ENCODE results near the gene SDR42E1. TPM values are rescaled to one million over a fixed set of nuclear protein-coding genes. Genes with fewer than 3 reads are reported as not detected.

SDR42E1 gene
- total RNA-seq, 1 experiment from 2014 or later = 0.33 TPM

DNA sequence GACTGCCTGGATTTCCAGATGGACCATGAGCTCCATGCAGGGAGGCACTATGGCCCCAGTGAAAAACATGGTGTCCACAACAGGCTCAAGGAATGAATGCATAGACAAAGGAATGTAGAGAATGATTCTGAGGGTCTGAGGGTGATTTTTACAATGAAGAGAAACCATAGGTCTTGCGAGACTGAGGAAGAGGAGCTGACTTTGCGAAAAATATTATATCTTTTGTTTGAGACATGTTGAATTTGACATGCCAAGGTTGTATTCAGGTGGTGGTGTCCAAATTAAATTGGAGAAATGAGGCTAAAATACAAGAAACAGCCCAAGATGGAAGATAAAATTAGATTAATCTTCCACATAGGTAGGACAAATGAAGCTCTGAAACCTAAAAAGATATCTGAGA is 36.5 kb upstream of the SDR42E1 start:
- H3K9me3 ChIP-seq (ENCODE audit: control insufficient read depth, insufficient read depth, low read depth, low read length) = no peaks in the 10 kb centered on the region
- no peaks in the 10 kb centered on the region for H3K36me3 ChIP-seq (ENCODE audit: control insufficient read depth, insufficient read depth, low read length)
- no peaks in the 10 kb centered on the region for H3K4me1 ChIP-seq (ENCODE audit: control insufficient read depth, insufficient read depth, low read length)
- ChIA-PET POLR2A (no interaction called here), CTCF (no interaction called here)
- BruUV-seq (replicated peaks) = no TSS peak
- in situ Hi-C loops (cut with HindIII; ENCODE audit: low pct_unique_long_range_greater_than_20kb, low sequenced_read_pairs) (no loop called here), intact Hi-C loops (cut with micrococcal nuclease; ENCODE audit: unreplicated experiment) (no loop called here)
- no peak for TF ChIP-seq SIN3A (IDR thresholded peaks at IDR 0.05; ENCODE audit: borderline replicate concordance, insufficient read depth, low read depth, low read length)
- no peak for TF ChIP-seq TCF7L2 (IDR thresholded peaks at IDR 0.05; ENCODE audit: low read depth, low read length)
- TF ChIP-seq POLR2AphosphoS5 (IDR thresholded peaks at IDR 0.05; ENCODE audit: low read depth, low read length) = no peak
- TF ChIP-seq, protein P1, sequence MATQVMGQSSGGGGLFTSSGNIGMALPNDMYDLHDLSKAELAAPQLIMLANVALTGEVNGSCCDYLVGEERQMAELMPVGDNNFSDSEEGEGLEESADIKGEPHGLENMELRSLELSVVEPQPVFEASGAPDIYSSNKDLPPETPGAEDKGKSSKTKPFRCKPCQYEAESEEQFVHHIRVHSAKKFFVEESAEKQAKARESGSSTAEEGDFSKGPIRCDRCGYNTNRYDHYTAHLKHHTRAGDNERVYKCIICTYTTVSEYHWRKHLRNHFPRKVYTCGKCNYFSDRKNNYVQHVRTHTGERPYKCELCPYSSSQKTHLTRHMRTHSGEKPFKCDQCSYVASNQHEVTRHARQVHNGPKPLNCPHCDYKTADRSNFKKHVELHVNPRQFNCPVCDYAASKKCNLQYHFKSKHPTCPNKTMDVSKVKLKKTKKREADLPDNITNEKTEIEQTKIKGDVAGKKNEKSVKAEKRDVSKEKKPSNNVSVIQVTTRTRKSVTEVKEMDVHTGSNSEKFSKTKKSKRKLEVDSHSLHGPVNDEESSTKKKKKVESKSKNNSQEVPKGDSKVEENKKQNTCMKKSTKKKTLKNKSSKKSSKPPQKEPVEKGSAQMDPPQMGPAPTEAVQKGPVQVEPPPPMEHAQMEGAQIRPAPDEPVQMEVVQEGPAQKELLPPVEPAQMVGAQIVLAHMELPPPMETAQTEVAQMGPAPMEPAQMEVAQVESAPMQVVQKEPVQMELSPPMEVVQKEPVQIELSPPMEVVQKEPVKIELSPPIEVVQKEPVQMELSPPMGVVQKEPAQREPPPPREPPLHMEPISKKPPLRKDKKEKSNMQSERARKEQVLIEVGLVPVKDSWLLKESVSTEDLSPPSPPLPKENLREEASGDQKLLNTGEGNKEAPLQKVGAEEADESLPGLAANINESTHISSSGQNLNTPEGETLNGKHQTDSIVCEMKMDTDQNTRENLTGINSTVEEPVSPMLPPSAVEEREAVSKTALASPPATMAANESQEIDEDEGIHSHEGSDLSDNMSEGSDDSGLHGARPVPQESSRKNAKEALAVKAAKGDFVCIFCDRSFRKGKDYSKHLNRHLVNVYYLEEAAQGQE (IDR thresholded peaks at IDR 0.05; ENCODE audit: insufficient read depth in 1 of 2, low read depth in 2 of 2, low read length in 1 of 2) = no peak
- TF ChIP-seq CTCF (IDR thresholded peaks at IDR 0.05) = no peak
- H3K4me3 ChIP-seq (ENCODE audit: low read depth in 2 of 2, low read length in 2 of 2) = no peak overlapping the region
- ATAC-seq = no peak
- no peak overlapping the region for H3K27ac ChIP-seq (ENCODE audit: low read length)
- peaks cover 2% of the 10 kb centered on the region; the same call in 1 of the 2 replicates for H3K27me3 ChIP-seq (ENCODE audit: control insufficient read depth, insufficient read depth, low read length)
- DNase-seq (ENCODE audit: low read depth, low spot score) = no peak

DNA sequence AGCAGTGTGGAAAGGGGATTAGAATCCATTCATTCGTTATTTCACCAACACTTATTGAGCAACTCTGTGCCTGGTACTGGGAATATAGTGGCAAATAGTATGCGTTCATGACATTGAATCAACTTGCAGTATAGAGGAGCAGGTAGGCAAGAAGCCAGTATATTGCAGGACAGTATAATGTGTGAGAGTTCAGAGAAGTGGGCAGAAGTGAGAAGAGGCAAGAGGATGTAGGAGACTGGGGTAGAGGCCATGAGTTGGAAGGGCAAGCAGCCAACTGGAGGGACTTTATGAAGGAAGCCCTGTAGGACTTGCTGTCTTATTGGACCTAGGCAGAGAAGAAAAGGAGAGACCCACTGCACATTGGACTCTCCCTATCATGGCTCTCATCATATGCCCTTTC is 36.1 kb upstream of the SDR42E1 start:
- CTCF ChIA-PET = no interaction called here

More for the DNA sequence above, 36.1 kb upstream of the SDR42E1 start:
- no peak for ATAC-seq
- BruUV-seq (replicated peaks) = no TSS peak
- Histone ChIP-seq H3K27ac (ENCODE audit: low read length) (no peak overlapping the region), H3K9me3 (ENCODE audit: control insufficient read depth, insufficient read depth, low read depth, low read length) (no peaks in the 10 kb centered on the region), H3K4me1 (ENCODE audit: control insufficient read depth, insufficient read depth, low read length) (no peaks in the 10 kb centered on the region), H3K4me3 (ENCODE audit: low read depth in 2 of 2, low read length in 2 of 2) (no peak overlapping the region), H3K36me3 (ENCODE audit: control insufficient read depth, insufficient read depth, low read length) (no peaks in the 10 kb centered on the region), H3K27me3 (ENCODE audit: control insufficient read depth, insufficient read depth, low read length) (peaks cover 2% of the 10 kb centered on the region; the same call in 1 of the 2 replicates)
- intact Hi-C loops (cut with micrococcal nuclease; ENCODE audit: unreplicated experiment) = no loop called here
- TF ChIP-seq POLR2AphosphoS5 (IDR thresholded peaks at IDR 0.05; ENCODE audit: low read depth, low read length) = no peak
- no peak for TF ChIP-seq CTCF (IDR thresholded peaks at IDR 0.05)
- no peak for TF ChIP-seq SIN3A (IDR thresholded peaks at IDR 0.05; ENCODE audit: borderline replicate concordance, insufficient read depth, low read depth, low read length)
- TF ChIP-seq, protein P1 (IDR thresholded peaks at IDR 0.05; ENCODE audit: insufficient read depth in 1 of 2, low read depth in 2 of 2, low read length in 1 of 2) = no peak
- POLR2A ChIA-PET = no interaction called here
- DNase-seq (ENCODE audit: low read depth, low spot score) = no peak
- in situ Hi-C loops (cut with HindIII; ENCODE audit: low pct_unique_long_range_greater_than_20kb, low sequenced_read_pairs) = no loop called here

Data from Panc1 (cell line).